PC-3 (cell line): ENCODE results near the gene AFAP1L2. TPM values are rescaled to one million over a fixed set of nuclear protein-coding genes. Genes with fewer than 3 reads are reported as not detected.
A peak's percentile ranks its signal among the peaks of the same experiment; 100 is the strongest.

Experiments
- ATAC-seq: fragments of 200-7000 bp; cut with Tn5 transposase; 2 replicates; pipeline ENCODE4 v1.9.1; 2020; ENCODE audit warnings: mild to moderate bottlenecking, moderate library complexity
- Bru-seq: library from RNA; stranded (reverse); fragments of 400-500 nt; gene quantifications from one replicate; lab custom pipeline; 2021; lab: Mats Ljungman, UMichigan
- BruChase-seq, 2 experiments: library from RNA; stranded (reverse); fragments of 400-500 nt; gene quantifications; one replicate each; lab custom pipeline; 2021; lab: Mats Ljungman, UMichigan
- BruUV-seq: library from RNA; stranded (reverse); fragments of 400-500 nt; replicated peaks from 2 replicates; lab custom pipeline; 2021; lab: Mats Ljungman, UMichigan
- CTCF ChIA-PET: fragments of 300-600 bp; sonication (Branson Sonifier 250); formaldehyde crosslinking; loops from one replicate; lab custom pipeline; 2022; ENCODE audit warnings: antibody characterized with exemption; lab: Charles Lee
- POLR2A ChIA-PET: fragments of 300-600 bp; sonication (Branson Sonifier 250); formaldehyde crosslinking; loops from one replicate; lab custom pipeline; 2022; ENCODE audit warnings: antibody characterized with exemption; ENCODE audit not compliant: unreplicated experiment; lab: Charles Lee
- DNase-seq: peaks from one replicate; pipeline ENCODE4 v3.0.0-alpha.2; 2015
- H2AFZ ChIP-seq: fragments of 300-600 bp; sonication (generic); 2 replicates; pipeline ENCODE4 v1.6.0; 2016; ENCODE audit warnings: antibody characterized with exemption, low read length
- H3F3A ChIP-seq: fragments of 300-600 bp; sonication (generic); one replicate; pipeline ENCODE4 v1.6.0; 2017; ENCODE audit warnings: antibody characterized with exemption, low read length, control low read depth, mild to moderate bottlenecking; ENCODE audit not compliant: unreplicated experiment
- H3K27ac ChIP-seq: fragments of 300-600 bp; sonication (generic); 2 replicates; pipeline ENCODE4 v1.5.1; 2016; ENCODE audit warnings: mild to moderate bottlenecking, low read length
- H3K27me3 ChIP-seq: fragments of 300-600 bp; sonication (generic); 2 replicates; pipeline ENCODE4 v1.6.1; 2016; ENCODE audit warnings: low read length, mixed read lengths
- H3K36me3 ChIP-seq: fragments of 300-600 bp; sonication (generic); 2 replicates; pipeline ENCODE4 v1.6.1; 2016; ENCODE audit warnings: low read depth, mixed run types, low read length, mixed read lengths
- H3K4me1 ChIP-seq: fragments of 300-600 bp; sonication (generic); 2 replicates; pipeline ENCODE4 v1.5.1; 2016; ENCODE audit warnings: low read length; ENCODE audit not compliant: insufficient read depth
- H3K4me2 ChIP-seq: fragments of 300-600 bp; sonication (generic); 2 replicates; pipeline ENCODE4 v1.6.0; 2016; ENCODE audit warnings: low read length
- H3K4me3 ChIP-seq: fragments of 300-600 bp; sonication (generic); 2 replicates; pipeline ENCODE4 v1.5.1; 2016; ENCODE audit warnings: mild to moderate bottlenecking, low read length, mixed read lengths
- H3K79me2 ChIP-seq: fragments of 300-600 bp; sonication (generic); 2 replicates; pipeline ENCODE4 v1.6.1; 2017; ENCODE audit warnings: low read length, mixed read lengths
- H3K9ac ChIP-seq: fragments of 300-600 bp; sonication (generic); 2 replicates; pipeline ENCODE4 v1.6.0; 2016; ENCODE audit warnings: mild to moderate bottlenecking, low read length
- H3K9me2 ChIP-seq: fragments of 300-600 bp; sonication (generic); replicated peaks from 2 replicates; pipeline ENCODE4 v1.6.1; 2016; ENCODE audit warnings: mixed run types, low read length, mixed read lengths
- H3K9me3 ChIP-seq: fragments of 300-600 bp; sonication (generic); 2 replicates; pipeline ENCODE4 v1.6.1; 2016; ENCODE audit warnings: low read length, mixed read lengths
- H4K20me1 ChIP-seq: fragments of 300-600 bp; sonication (generic); 2 replicates; pipeline ENCODE4 v1.6.1; 2016; ENCODE audit warnings: low read length, mixed read lengths
- CTCF ChIP-seq: fragments of 300-600 bp; sonication (generic); conservative IDR thresholded peaks from 2 replicates; pipeline ENCODE4 v1.5.1; 2017; ENCODE audit warnings: antibody characterized with exemption, low read depth, mild to moderate bottlenecking, low read length
- EZH2 ChIP-seq: fragments of 300-600 bp; sonication (generic); IDR thresholded peaks from one replicate; pipeline ENCODE4 v1.6.1; 2017; ENCODE audit warnings: antibody characterized with exemption, mild to moderate bottlenecking, low read length; ENCODE audit not compliant: unreplicated experiment
- EZH2phosphoT487 ChIP-seq: fragments of 300-600 bp; sonication (generic); IDR thresholded peaks from 2 replicates; pipeline ENCODE4 v1.6.1; 2018; ENCODE audit warnings: mild to moderate bottlenecking, antibody characterized with exemption, low read length, borderline replicate concordance
- intact Hi-C: fragments of 100-400 bp; cut with micrococcal nuclease; formaldehyde crosslinking; loops from 2 replicates; pipeline ENCODE4 v1.9.0; 2023
- long read RNA-seq: library from polyadenylated mRNA; unstranded; transcript quantifications from one replicate; pipeline ENCODE4 v2.0.0, GENCODE V29; 2021; ENCODE audit not compliant: unreplicated experiment
- total RNA-seq: library from RNA; depleted of rRNA; stranded (reverse); fragments of >200 nt; gene quantifications from 2 replicates; pipeline ENCODE4 v1.2.3, GENCODE V29; 2014; rRNA removed

AFAP1L2 gene, protein sequence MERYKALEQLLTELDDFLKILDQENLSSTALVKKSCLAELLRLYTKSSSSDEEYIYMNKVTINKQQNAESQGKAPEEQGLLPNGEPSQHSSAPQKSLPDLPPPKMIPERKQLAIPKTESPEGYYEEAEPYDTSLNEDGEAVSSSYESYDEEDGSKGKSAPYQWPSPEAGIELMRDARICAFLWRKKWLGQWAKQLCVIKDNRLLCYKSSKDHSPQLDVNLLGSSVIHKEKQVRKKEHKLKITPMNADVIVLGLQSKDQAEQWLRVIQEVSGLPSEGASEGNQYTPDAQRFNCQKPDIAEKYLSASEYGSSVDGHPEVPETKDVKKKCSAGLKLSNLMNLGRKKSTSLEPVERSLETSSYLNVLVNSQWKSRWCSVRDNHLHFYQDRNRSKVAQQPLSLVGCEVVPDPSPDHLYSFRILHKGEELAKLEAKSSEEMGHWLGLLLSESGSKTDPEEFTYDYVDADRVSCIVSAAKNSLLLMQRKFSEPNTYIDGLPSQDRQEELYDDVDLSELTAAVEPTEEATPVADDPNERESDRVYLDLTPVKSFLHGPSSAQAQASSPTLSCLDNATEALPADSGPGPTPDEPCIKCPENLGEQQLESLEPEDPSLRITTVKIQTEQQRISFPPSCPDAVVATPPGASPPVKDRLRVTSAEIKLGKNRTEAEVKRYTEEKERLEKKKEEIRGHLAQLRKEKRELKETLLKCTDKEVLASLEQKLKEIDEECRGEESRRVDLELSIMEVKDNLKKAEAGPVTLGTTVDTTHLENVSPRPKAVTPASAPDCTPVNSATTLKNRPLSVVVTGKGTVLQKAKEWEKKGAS
- 0.77 and 0.81 TPM in 2 replicates for total RNA-seq
- Bru-seq, nascent RNA = percentile 11 among the genes with signal in this experiment
- BruChase-seq, experiment 1, labeled RNA remaining after a 6-hour chase = percentile 12 among the genes with signal in this experiment
- percentile 14 among the genes with signal in this experiment for BruChase-seq, experiment 2, labeled RNA remaining after a 2-hour chase
- long read RNA-seq = 0 reads

GRCh38 chr10:114404171-114405010 lies at the start of gene AFAP1L2:
AFAP1L2 (minus strand) TSS chr10:114404502; CDS start chr10:114404455, 47 bp downstream.
- Histone ChIP-seq H3K36me3 (no peaks in the 10 kb centered on the region), H3K4me3 (peak within 1 kb of the TSS; percentile 61), H4K20me1 (no peaks in the 10 kb centered on the region), H3K9me2 (no peaks in the 10 kb centered on the region), H3K27ac (no peak within 1 kb of the TSS), H3K4me2 (peak within 1 kb of the TSS; percentile 83), H3K79me2 (no peaks in the 10 kb centered on the region), H2AFZ (peak within 1 kb of the TSS; percentile 55; the same call in 1 of the 2 replicates), H3K9me3 (no peaks in the 10 kb centered on the region), H3K27me3 (0 out of 2 replicates have a peak, but pooled peaks cover 13% of the 10 kb centered on the region), H3K9ac (no peak within 1 kb of the TSS), H3K4me1 (peaks cover 8% of the 10 kb centered on the region; the same call in 1 of the 2 replicates), H3F3A (no peaks in the 10 kb centered on the region)
- POLR2A ChIA-PET = no interaction called here
- ATAC-seq (peak; percentile 80), DNase-seq (peak; percentile 27)
- TF ChIP-seq EZH2 (no peak), CTCF (no peak), EZH2phosphoT487 (no peak)
- CTCF ChIA-PET = interaction anchor here (1.1 kb wide), 1 partner anchor 100 kb away, joined by 5 read pairs; no protein-coding TSS in a partner anchor
- intact Hi-C loops = no loop called here
- BruUV-seq = no TSS peak

- ChIA-PET POLR2A (no interaction called here), CTCF (no interaction called here)
- Histone ChIP-seq H3K4me2 (no peak overlapping the region), H4K20me1 (no peaks in the 10 kb centered on the region), H3K4me1 (no peaks in the 10 kb centered on the region), H2AFZ (no peak overlapping the region), H3K79me2 (no peaks in the 10 kb centered on the region), H3F3A (no peaks in the 10 kb centered on the region), H3K9me3 (no peaks in the 10 kb centered on the region), H3K27ac (no peak overlapping the region), H3K36me3 (no peaks in the 10 kb centered on the region), H3K9me2 (no peaks in the 10 kb centered on the region), H3K27me3 (no peaks in the 10 kb centered on the region), H3K4me3 (no peak overlapping the region), H3K9ac (no peak overlapping the region)
- DNase-seq (no peak), ATAC-seq (no peak)
- intact Hi-C loops = no loop called here
- no peak for TF ChIP-seq CTCF
- BruUV-seq = no TSS peak
Observed at GRCh38 chr10:114453576-114453975, 49.3 kb upstream of the AFAP1L2 start.
